Fibroblast of lung (primary cell): Measurements from ENCODE around the gene SH2B3. TPM values are rescaled to one million over a fixed set of nuclear protein-coding genes. Genes with fewer than 3 reads are reported as not detected.

Experiments used
- DNase-seq, 2 donors: peaks; one replicate each; pipeline versions ENCODE4 v3.0.0 to v3.0.0-alpha.2; 2010; ENCODE audit warnings: low read depth in 2 of 2
- H2AFZ ChIP-seq: 2 replicates; pipeline ENCODE4 v1.5.1; 2012; ENCODE audit warnings: low read length, control low read depth, inconsistent platforms
- H3K27ac ChIP-seq: 2 replicates; pipeline ENCODE4 v1.5.1; 2011; ENCODE audit warnings: low read length, control low read depth; ENCODE audit not compliant: insufficient read depth
- H3K27me3 ChIP-seq: 2 replicates; pipeline ENCODE4 v1.5.1; 2011; ENCODE audit warnings: mild to moderate bottlenecking, low read length; ENCODE audit not compliant: control insufficient read depth, insufficient read depth
- H3K36me3 ChIP-seq: 2 replicates; pipeline ENCODE4 v1.5.1; 2011; ENCODE audit warnings: low read length; ENCODE audit not compliant: control insufficient read depth, insufficient read depth
- H3K4me1 ChIP-seq: 2 replicates; pipeline ENCODE4 v1.5.1; 2011; ENCODE audit warnings: low read length; ENCODE audit not compliant: control insufficient read depth, insufficient read depth; ENCODE audit errors: extremely low read depth
- H3K4me2 ChIP-seq: 2 replicates; pipeline ENCODE4 v1.5.1; 2011; ENCODE audit warnings: low read length, control low read depth; ENCODE audit not compliant: insufficient read depth; ENCODE audit errors: extremely low read depth
- H3K4me3 ChIP-seq, 4 experiments: fragments of 200-600 bp in 1 of 4; sonication (generic) in 1 of 4; replicated peaks in 1 of 4; 2 replicates each; pipeline ENCODE4 v1.5.1; 2011 to 2016; ENCODE audit warnings: low read length in 4 of 4, low read depth in 3 of 4, mild to moderate bottlenecking in 3 of 4, control low read depth in 2 of 4, inconsistent platforms in 1 of 4, mixed read lengths in 1 of 4; ENCODE audit not compliant: insufficient read depth in 1 of 4; ENCODE audit errors: control extremely low read depth in 1 of 4
- H3K79me2 ChIP-seq: 2 replicates; pipeline ENCODE4 v1.5.1; 2012; ENCODE audit warnings: mild to moderate bottlenecking, low read length, inconsistent platforms; ENCODE audit not compliant: control insufficient read depth, insufficient read depth
- H3K9ac ChIP-seq: 2 replicates; pipeline ENCODE4 v1.5.1; 2011; ENCODE audit warnings: mild to moderate bottlenecking, low read length, control low read depth; ENCODE audit not compliant: insufficient read depth
- H3K9me3 ChIP-seq: 2 replicates; pipeline ENCODE4 v1.5.1; 2012; ENCODE audit warnings: low read depth, low read length; ENCODE audit not compliant: control insufficient read depth, insufficient read depth
- H4K20me1 ChIP-seq: 2 replicates; pipeline ENCODE4 v1.5.1; 2011; ENCODE audit warnings: low read length; ENCODE audit not compliant: control insufficient read depth, insufficient read depth; ENCODE audit errors: extremely low read depth
- EZH2 ChIP-seq: IDR thresholded peaks from 2 replicates; pipeline ENCODE4 v1.5.1; 2012; ENCODE audit warnings: low read length, control low read depth, mild to moderate bottlenecking; ENCODE audit errors: missing control alignments
- polyA plus RNA-seq, 2 donors: library from polyadenylated mRNA; depleted of rRNA in 1 of 2; stranded (reverse) in 1 of 2; unstranded in 1 of 2; fragments of >200 nt; gene quantifications; 2 replicates each; pipeline ENCODE4 v1.2.1, GENCODE V29; 2011 to 2012; ENCODE audit warnings: missing spikeins in 1 of 2
- total RNA-seq: library from RNA; depleted of rRNA; stranded (reverse); fragments of >200 nt; gene quantifications from 2 replicates; pipeline ENCODE4 v1.2.1, GENCODE V29; 2014
- TF ChIP-seq, protein P1 (sequence below), 2 donors: IDR thresholded peaks in 1 of 2; conservative IDR thresholded peaks in 1 of 2; 1 replicate in 1 of 2; 2 replicates in 1 of 2; pipeline ENCODE4 v1.5.1; 2011 to 2012; ENCODE audit warnings: low read length in 2 of 2, control low read depth in 1 of 2, inconsistent platforms in 1 of 2, low read depth in 1 of 2, mild to moderate bottlenecking in 1 of 2

The SH2B3 gene
- total and polyA plus RNA-seq, 2 donors (not counting 1 experiment from before 2014, with no cell fraction given): 18.0 to 32.0 TPM

DNA sequence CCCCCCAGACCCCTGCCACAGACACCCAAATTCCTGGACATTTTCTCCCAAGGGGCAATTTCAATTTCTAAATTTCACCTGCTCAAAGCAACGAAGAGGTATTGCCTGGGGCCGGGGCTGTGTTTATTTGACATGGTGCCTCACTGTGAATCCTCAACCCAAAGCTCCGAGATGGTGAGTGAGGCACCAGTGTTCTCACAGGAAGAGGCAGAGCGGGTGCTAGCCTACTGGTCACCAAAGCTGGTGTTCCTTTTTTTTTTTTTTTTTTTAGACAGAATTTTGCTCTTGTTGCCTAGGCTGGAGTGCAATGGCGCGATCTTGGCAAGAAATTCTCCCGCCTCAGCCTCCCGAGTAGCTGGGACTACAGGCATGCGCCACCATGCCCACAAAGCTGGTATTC is 14.8 kb upstream of the SH2B3 start:
- Histone ChIP-seq H3K36me3 (no peaks in the 10 kb centered on the region), H3K79me2 (no peaks in the 10 kb centered on the region), H3K4me1 (no peaks in the 10 kb centered on the region), H3K4me3 (no peak overlapping the region), H3K27me3 (peaks cover 2% of the 10 kb centered on the region), H3K9ac (no peak overlapping the region), H3K27ac (no peak overlapping the region), H3K4me2 (no peak overlapping the region), H2AFZ (no peak overlapping the region), H3K9me3 (no peaks in the 10 kb centered on the region), H4K20me1 (no peaks in the 10 kb centered on the region)
- DNase-seq: no peak
- TF ChIP-seq, protein P1, sequence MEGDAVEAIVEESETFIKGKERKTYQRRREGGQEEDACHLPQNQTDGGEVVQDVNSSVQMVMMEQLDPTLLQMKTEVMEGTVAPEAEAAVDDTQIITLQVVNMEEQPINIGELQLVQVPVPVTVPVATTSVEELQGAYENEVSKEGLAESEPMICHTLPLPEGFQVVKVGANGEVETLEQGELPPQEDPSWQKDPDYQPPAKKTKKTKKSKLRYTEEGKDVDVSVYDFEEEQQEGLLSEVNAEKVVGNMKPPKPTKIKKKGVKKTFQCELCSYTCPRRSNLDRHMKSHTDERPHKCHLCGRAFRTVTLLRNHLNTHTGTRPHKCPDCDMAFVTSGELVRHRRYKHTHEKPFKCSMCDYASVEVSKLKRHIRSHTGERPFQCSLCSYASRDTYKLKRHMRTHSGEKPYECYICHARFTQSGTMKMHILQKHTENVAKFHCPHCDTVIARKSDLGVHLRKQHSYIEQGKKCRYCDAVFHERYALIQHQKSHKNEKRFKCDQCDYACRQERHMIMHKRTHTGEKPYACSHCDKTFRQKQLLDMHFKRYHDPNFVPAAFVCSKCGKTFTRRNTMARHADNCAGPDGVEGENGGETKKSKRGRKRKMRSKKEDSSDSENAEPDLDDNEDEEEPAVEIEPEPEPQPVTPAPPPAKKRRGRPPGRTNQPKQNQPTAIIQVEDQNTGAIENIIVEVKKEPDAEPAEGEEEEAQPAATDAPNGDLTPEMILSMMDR (conservative IDR thresholded peaks at IDR 0.05 in 1 of 2, IDR thresholded peaks at IDR 0.05 in 1 of 2; ENCODE audit: low read depth in 1 of 2, low read length in 2 of 2): no peak
- no peak for TF ChIP-seq EZH2

DNA sequence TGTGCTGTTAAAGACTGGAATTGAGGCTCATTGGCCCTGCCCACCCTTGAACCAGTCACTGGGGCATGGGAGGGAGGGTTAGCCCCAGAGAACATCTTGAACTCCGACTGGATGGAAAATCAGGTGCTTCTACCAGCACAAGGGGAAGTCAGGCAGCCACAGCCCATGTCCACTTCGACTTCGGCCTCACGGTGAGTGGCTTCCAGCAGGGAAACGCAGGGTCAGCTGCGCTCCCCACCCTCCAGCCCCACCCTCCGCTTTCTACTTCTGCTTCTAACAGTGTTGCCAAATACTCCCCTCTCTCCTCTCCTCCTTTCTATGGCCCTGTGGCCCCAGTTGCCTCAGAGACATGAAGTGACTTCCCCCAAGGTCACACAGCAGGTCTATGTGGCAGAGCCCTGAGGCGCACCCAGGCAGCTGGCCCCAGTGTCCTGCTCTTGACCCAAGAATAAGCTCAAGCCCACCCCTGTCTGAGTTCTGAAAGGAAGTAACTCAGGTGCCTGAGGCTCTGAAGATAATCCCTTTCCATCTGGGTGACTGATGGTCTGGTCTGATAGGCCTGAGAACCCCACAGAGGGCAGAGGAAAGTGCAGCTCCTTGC is 11.9 kb upstream of the SH2B3 start:
- Histone ChIP-seq H2AFZ (no peak overlapping the region), H3K27me3 (no peaks in the 10 kb centered on the region), H3K9ac (no peak overlapping the region), H3K4me3 (no peak overlapping the region), H3K27ac (no peak overlapping the region), H3K79me2 (no peaks in the 10 kb centered on the region), H3K4me2 (no peak overlapping the region), H3K9me3 (no peaks in the 10 kb centered on the region), H4K20me1 (no peaks in the 10 kb centered on the region), H3K4me1 (peaks cover 3% of the 10 kb centered on the region), H3K36me3 (no peaks in the 10 kb centered on the region)
- DNase-seq: no peak
- no peak for TF ChIP-seq EZH2
- TF ChIP-seq, protein P1 (conservative IDR thresholded peaks at IDR 0.05 in 1 of 2, IDR thresholded peaks at IDR 0.05 in 1 of 2; ENCODE audit: low read depth in 1 of 2, low read length in 2 of 2): no peak

DNA sequence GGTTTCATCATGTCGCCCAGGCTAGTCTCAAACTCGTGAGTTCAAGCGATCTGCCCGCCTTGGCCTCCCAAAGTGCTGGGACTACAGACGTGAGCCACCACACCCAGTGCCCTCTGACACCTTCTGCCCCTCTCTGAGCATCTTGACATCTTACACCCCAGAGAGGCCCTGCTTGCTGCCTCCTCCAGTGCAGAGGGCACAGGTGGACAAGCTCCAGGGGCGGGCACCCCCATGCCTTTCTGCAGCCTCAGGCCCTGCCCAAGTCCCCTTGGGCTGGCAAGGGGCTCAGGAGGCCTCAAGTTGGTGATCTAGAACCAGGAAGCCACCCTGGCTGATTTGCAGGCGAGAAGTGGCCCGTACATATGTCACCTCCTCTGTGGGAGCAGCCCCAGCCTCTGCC is 11.2 kb upstream of the SH2B3 start:
- no peak overlapping the region for H3K4me2 ChIP-seq
- no peak for TF ChIP-seq EZH2
- TF ChIP-seq, protein P1 (conservative IDR thresholded peaks at IDR 0.05 in 1 of 2, IDR thresholded peaks at IDR 0.05 in 1 of 2; ENCODE audit: low read depth in 1 of 2, low read length in 2 of 2): no peak
- H3K27ac ChIP-seq: no peak overlapping the region
- H3K4me1 ChIP-seq: peaks cover 3% of the 10 kb centered on the region
- H3K79me2 ChIP-seq: no peaks in the 10 kb centered on the region
- no peak overlapping the region for H3K4me3 ChIP-seq
- H3K9ac ChIP-seq: no peak overlapping the region
- no peaks in the 10 kb centered on the region for H3K9me3 ChIP-seq
- H3K36me3 ChIP-seq: no peaks in the 10 kb centered on the region
- no peaks in the 10 kb centered on the region for H4K20me1 ChIP-seq
- H2AFZ ChIP-seq: no peak overlapping the region
- no peaks in the 10 kb centered on the region for H3K27me3 ChIP-seq
- no peak for DNase-seq
